MG63 (cell line): ENCODE results near the gene KCNIP4. TPM values are rescaled to one million over a fixed set of nuclear protein-coding genes. Genes with fewer than 3 reads are reported as not detected.
"Not testable (repeated sequence)": the region's sequence is repeated elsewhere in the genome, so short reads cannot be mapped to it uniquely, and the experiment has no call there.

Source experiments
- DNase-seq: peaks from one replicate; pipeline ENCODE4 v3.0.0-alpha.2; 2020
- H3K27me3 ChIP-seq: fragments of 250-450 bp; sonication (Bioruptor Pico); 2 replicates; pipeline ENCODE4 v1.5.1; 2020; ENCODE audit warnings: mild to moderate bottlenecking, moderate library complexity
- H3K36me3 ChIP-seq: fragments of 250-450 bp; sonication (Bioruptor Pico); 2 replicates; pipeline ENCODE4 v1.5.1; 2020; ENCODE audit warnings: mild to moderate bottlenecking, moderate library complexity
- H3K4me3 ChIP-seq: fragments of 250-450 bp; sonication (Bioruptor Pico); 2 replicates; pipeline ENCODE4 v1.5.1; 2020; ENCODE audit warnings: mild to moderate bottlenecking, moderate library complexity
- H3K9me3 ChIP-seq: fragments of 250-450 bp; sonication (Bioruptor Pico); 2 replicates; pipeline ENCODE4 v1.5.1; 2020; ENCODE audit warnings: mild to moderate bottlenecking, moderate library complexity
- total RNA-seq: library from RNA; depleted of rRNA; stranded (reverse); fragments of >200 nt; shearing (Covaris generic); gene quantifications from 2 replicates; pipeline ENCODE4 v1.2.3, GENCODE V29; 2014; ENCODE audit warnings: low replicate concordance

The KCNIP4 gene
- total RNA-seq, 1 experiment from 2014 or later, result not detected

GRCh38 chr4:21366840-21367239, 581.7 kb downstream of the KCNIP4 start:
- H3K9me3 ChIP-seq, result no peaks in the 10 kb centered on the region
- H3K27me3 ChIP-seq, result no peaks in the 10 kb centered on the region
- no peak overlapping the region for H3K4me3 ChIP-seq
- H3K36me3 ChIP-seq, result no peaks in the 10 kb centered on the region
- DNase-seq, result no peak

GRCh38 chr4:21366312-21366711, 582.3 kb downstream of the KCNIP4 start:
- Histone ChIP-seq H3K36me3 (no peaks in the 10 kb centered on the region), H3K9me3 (no peaks in the 10 kb centered on the region), H3K27me3 (no peaks in the 10 kb centered on the region), H3K4me3 (no peak overlapping the region)
- no peak for DNase-seq

- no peak overlapping the region for H3K4me3 ChIP-seq
- no peaks in the 10 kb centered on the region for H3K9me3 ChIP-seq
- no peaks in the 10 kb centered on the region for H3K27me3 ChIP-seq
- DNase-seq, result no peak
- H3K36me3 ChIP-seq, result no peaks in the 10 kb centered on the region
These were observed 584.9 kb downstream of the KCNIP4 start for GRCh38 chr4:21363701-21364100.

- H3K36me3 ChIP-seq, DNase-seq, H3K4me3 ChIP-seq, H3K9me3 ChIP-seq, H3K27me3 ChIP-seq: not testable (repeated sequence)
These were observed 596.2 kb downstream of the KCNIP4 start for GRCh38 chr4:21352354-21352753.

- DNase-seq, result no peak
- Histone ChIP-seq H3K27me3 (no peaks in the 10 kb centered on the region), H3K4me3 (no peak overlapping the region), H3K9me3 (no peaks in the 10 kb centered on the region), H3K36me3 (no peaks in the 10 kb centered on the region)
These were observed 601.4 kb downstream of the KCNIP4 start for GRCh38 chr4:21347142-21347541.

- Histone ChIP-seq H3K9me3 (no peaks in the 10 kb centered on the region), H3K36me3 (no peaks in the 10 kb centered on the region), H3K4me3 (no peak overlapping the region), H3K27me3 (no peaks in the 10 kb centered on the region)
- no peak for DNase-seq
These were observed 620.4 kb downstream of the KCNIP4 start for GRCh38 chr4:21327976-21328700.

GRCh38 chr4:21320034-21320433, 628.5 kb downstream of the KCNIP4 start:
- no peaks in the 10 kb centered on the region for H3K36me3 ChIP-seq
- no peaks in the 10 kb centered on the region for H3K27me3 ChIP-seq
- H3K9me3 ChIP-seq, result no peaks in the 10 kb centered on the region
- H3K4me3 ChIP-seq, result no peak overlapping the region
- no peak for DNase-seq

- H3K36me3 ChIP-seq, result no peaks in the 10 kb centered on the region
- no peaks in the 10 kb centered on the region for H3K9me3 ChIP-seq
- H3K27me3 ChIP-seq, result no peaks in the 10 kb centered on the region; the same call in 1 of the 2 replicates
- no peak for DNase-seq
- no peak overlapping the region for H3K4me3 ChIP-seq
These were observed 640.9 kb downstream of the KCNIP4 start for GRCh38 chr4:21307709-21308108.

GRCh38 chr4:21304540-21304887, 644.1 kb downstream of the KCNIP4 start:
- no peak overlapping the region for H3K4me3 ChIP-seq
- no peaks in the 10 kb centered on the region for H3K9me3 ChIP-seq
- no peaks in the 10 kb centered on the region for H3K36me3 ChIP-seq
- DNase-seq, result no peak
- no peaks in the 10 kb centered on the region; the same call in 1 of the 2 replicates for H3K27me3 ChIP-seq

GRCh38 chr4:21290562-21290961, 658.0 kb downstream of the KCNIP4 start:
- no peaks in the 10 kb centered on the region for H3K9me3 ChIP-seq
- H3K27me3 ChIP-seq, result no peaks in the 10 kb centered on the region
- no peaks in the 10 kb centered on the region for H3K36me3 ChIP-seq
- DNase-seq, result no peak
- H3K4me3 ChIP-seq, result no peak overlapping the region

- no peak for DNase-seq
- Histone ChIP-seq H3K9me3 (no peaks in the 10 kb centered on the region), H3K36me3 (no peaks in the 10 kb centered on the region), H3K27me3 (no peaks in the 10 kb centered on the region), H3K4me3 (no peak overlapping the region)
These were observed 672.5 kb downstream of the KCNIP4 start for GRCh38 chr4:21276046-21276445.

GRCh38 chr4:21271439-21272052, 677.0 kb downstream of the KCNIP4 start:
- Histone ChIP-seq H3K4me3 (no peak overlapping the region), H3K27me3 (no peaks in the 10 kb centered on the region), H3K36me3 (no peaks in the 10 kb centered on the region), H3K9me3 (no peaks in the 10 kb centered on the region)
- no peak for DNase-seq

GRCh38 chr4:21248331-21248730, 700.2 kb downstream of the KCNIP4 start:
- H3K4me3 ChIP-seq, result no peak overlapping the region
- H3K36me3 ChIP-seq, result no peaks in the 10 kb centered on the region
- DNase-seq, result no peak
- H3K27me3 ChIP-seq, result no peaks in the 10 kb centered on the region
- H3K9me3 ChIP-seq, result no peaks in the 10 kb centered on the region

GRCh38 chr4:21242163-21242562, 706.4 kb downstream of the KCNIP4 start:
- Histone ChIP-seq H3K27me3 (no peaks in the 10 kb centered on the region), H3K36me3 (no peaks in the 10 kb centered on the region), H3K4me3 (no peak overlapping the region), H3K9me3 (no peaks in the 10 kb centered on the region)
- no peak for DNase-seq

- H3K9me3 ChIP-seq, result no peaks in the 10 kb centered on the region
- H3K4me3 ChIP-seq, result no peak overlapping the region
- no peaks in the 10 kb centered on the region for H3K36me3 ChIP-seq
- DNase-seq, result no peak
- no peaks in the 10 kb centered on the region for H3K27me3 ChIP-seq
These were observed 721.7 kb downstream of the KCNIP4 start for GRCh38 chr4:21226637-21227538.

- Histone ChIP-seq H3K4me3 (no peak overlapping the region), H3K36me3 (no peaks in the 10 kb centered on the region), H3K27me3 (no peaks in the 10 kb centered on the region), H3K9me3 (no peaks in the 10 kb centered on the region)
- DNase-seq, result no peak
These were observed 736.7 kb downstream of the KCNIP4 start for GRCh38 chr4:21211846-21212245.

- no peak overlapping the region for H3K4me3 ChIP-seq
- H3K27me3 ChIP-seq, result no peaks in the 10 kb centered on the region
These were observed 738.7 kb downstream of the KCNIP4 start for GRCh38 chr4:21209860-21210259.

More at GRCh38 chr4:21209860-21210259, 738.7 kb downstream of the KCNIP4 start:
- DNase-seq, result no peak
- Histone ChIP-seq H3K36me3 (no peaks in the 10 kb centered on the region), H3K9me3 (no peaks in the 10 kb centered on the region)
